ENCODE results near the gene TXNDC8.
"Not testable (repeated sequence)": the region's sequence is repeated elsewhere in the genome, so short reads cannot be mapped to it uniquely, and the experiment has no call there.

The TXNDC8 gene

GRCh38 chr9:110337727-110338126 is at the start of gene TXNDC8:
Gene TXNDC8 (minus strand): TSS chr9:110337863.
- no peak for DNase-seq (ENCODE audit: low spot score)

GRCh38 chr9:110383491-110383890 is 45.8 kb upstream of the TXNDC8 start:
- DNase-seq (ENCODE audit: low spot score): no peak

DNA sequence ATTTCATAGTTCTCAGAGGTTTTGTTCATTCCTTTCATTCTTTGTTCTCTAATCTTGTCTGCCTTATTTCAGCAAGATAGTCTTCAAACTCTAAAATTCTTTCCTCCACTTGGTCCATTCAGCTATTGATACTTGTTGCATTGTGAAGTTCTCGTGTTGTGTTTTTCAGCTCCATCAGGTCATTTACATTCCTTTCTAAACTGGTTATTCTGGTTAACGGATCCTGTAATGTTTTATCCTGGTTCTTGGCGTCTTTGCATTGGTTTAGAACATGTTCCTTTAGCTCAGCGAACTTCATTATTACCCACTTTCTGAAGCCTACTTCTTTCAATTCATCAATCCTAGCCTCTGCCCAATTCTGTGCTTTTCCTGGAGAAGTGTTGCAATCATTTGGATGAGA is 45.1 kb upstream of the TXNDC8 start:
- DNase-seq (ENCODE audit: low spot score): no peak

GRCh38 chr9:110371411-110372007 is 33.8 kb upstream of the TXNDC8 start:
- no peak for DNase-seq (ENCODE audit: low spot score)

DNA sequence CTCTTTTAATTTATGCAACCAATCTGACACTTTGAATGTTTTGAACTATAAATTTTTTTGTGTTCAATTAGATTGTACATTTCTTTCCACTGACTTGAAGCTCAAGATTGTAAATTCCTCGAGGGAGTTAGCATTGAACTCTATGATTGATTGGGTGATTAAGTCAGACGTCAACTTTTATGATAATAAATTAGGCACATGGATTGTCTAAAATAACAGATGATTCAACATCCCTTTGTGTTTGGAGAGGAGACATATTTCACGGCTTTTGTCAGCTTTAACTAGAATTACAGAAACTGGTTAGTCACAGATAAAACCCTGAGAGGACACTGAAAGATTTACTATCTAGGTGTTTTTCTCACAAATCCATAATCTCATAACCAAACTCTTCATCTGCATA is 32.7 kb upstream of the TXNDC8 start:
- peak; percentile 4 for DNase-seq (ENCODE audit: low spot score)

- no peak for DNase-seq (ENCODE audit: low spot score)
These were observed 26.8 kb upstream of the TXNDC8 start for GRCh38 chr9:110364451-110364850.

DNA sequence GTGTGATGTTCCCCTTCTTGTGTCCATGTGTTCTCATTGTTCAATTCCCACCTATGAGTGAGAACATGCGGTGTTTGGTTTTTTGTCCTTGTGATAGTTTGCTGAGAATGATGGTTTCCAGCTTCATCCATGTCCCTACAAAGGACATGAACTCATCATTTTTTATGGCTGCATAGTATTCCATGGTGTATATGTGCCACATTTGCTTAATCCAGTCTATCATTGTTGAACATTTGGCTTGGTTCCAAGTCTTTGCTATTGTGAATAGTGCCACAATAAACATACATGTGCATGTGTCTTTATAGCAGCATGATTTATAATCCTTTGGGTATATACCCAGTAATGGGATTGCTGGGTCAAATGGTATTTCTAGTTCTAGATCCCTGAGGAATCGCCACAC is 21.3 kb upstream of the TXNDC8 start:
- not testable (repeated sequence) for DNase-seq (ENCODE audit: low spot score)

- no peak for DNase-seq (ENCODE audit: low spot score)
These were observed 19.8 kb upstream of the TXNDC8 start for GRCh38 chr9:110357505-110357904.

- DNase-seq (ENCODE audit: low spot score): no peak
These were observed 19.2 kb upstream of the TXNDC8 start for GRCh38 chr9:110356639-110357395.

DNA sequence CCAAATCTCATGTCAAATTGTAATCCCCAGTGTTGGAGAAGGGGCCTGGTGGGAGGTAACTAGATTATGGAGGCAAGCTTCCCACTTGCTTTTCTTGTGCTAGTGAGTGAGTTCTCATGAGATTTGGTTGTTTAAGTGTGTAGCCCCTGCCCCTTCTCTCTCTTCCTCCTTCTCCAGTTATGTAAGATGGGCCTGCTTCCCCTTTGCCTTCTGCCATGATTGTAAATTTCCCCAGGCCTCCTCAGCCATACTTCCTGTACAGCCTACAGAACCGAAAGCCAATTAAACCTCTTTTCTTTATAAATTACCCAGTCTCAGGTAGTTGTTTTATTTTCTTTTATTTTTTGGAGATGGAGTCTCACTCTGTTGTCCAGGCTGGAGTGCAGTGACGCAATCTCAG is 18.2 kb upstream of the TXNDC8 start:
- no peak for DNase-seq (ENCODE audit: low spot score)

DNA sequence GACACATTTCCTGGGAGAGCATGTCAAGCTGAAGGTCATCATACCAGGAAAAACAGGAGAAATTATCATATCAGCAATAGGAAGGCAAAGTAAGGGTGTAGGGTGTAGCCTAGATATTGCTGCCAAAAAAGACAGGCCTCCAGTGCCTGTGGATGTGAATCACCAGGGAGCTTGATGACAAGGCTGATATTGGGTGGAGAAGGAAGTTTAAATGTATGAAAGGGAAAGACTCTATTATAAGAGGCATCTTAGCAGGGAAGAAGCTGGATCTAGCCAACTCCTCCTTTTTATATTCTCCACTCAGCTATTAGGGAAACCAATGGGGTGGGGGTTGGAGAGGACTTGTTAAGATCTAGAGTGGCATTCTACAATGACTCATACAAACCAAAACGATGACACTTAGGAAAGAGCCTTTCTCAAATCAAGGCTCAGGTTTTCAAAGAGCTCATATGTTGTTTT is 13.4 kb upstream of the TXNDC8 start:
- DNase-seq (ENCODE audit: low spot score): peak; percentile 37

DNA sequence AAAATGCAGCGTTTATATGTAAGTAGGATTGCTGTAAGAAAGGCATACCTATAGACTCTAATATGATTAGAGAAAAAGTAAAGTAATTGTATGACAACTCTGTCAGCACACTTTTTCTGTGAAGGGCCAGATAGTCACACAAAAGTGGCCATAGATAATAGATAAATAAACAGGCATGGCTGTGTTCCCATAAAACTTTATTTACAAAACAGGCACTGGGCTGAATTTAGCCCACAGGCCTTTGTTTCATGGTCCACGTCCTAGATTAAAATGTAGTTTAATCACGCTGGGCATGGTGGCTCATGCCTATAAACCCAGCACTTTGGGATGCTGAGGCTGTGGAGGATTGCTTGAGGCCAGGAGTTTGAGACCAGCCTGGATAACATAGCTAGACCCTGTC is 8.7 kb upstream of the TXNDC8 start:
- no peak for DNase-seq (ENCODE audit: low spot score)

GRCh38 chr9:110344821-110345220 is 7.2 kb upstream of the TXNDC8 start:
- no peak for DNase-seq (ENCODE audit: low spot score)

- no peak for DNase-seq (ENCODE audit: low spot score)
These were observed 5.9 kb upstream of the TXNDC8 start for GRCh38 chr9:110343551-110343950.

- DNase-seq (ENCODE audit: low spot score): no peak
These were observed 2.6 kb upstream of the TXNDC8 start for GRCh38 chr9:110340306-110340705.

GRCh38 chr9:110338143-110338542 is 480 bp upstream of the TXNDC8 start:
- DNase-seq (ENCODE audit: low spot score): no peak

DNA sequence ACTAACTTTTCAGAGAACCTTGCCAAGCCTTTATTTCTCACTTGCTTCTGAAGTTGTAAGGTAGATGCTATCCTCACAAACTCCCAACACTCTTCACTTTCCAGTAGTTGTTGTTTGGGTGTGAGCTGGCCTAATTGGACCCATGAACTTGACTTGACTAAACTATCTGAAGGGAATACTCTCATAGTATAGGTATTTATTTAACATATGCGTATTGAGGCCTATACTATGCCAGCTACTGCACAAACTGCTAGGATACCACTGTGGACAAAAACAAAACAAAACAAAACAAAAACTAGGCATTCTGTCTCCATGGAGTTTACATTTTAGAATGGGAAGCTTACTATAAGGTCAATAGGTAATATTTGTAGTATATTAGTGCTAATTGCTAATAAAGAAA is 1.3 kb downstream of the TXNDC8 start:
- no peak for DNase-seq (ENCODE audit: low spot score)

GRCh38 chr9:110334871-110335270 is 2.8 kb downstream of the TXNDC8 start:
- peak; percentile 29 for DNase-seq (ENCODE audit: low spot score)

DNA sequence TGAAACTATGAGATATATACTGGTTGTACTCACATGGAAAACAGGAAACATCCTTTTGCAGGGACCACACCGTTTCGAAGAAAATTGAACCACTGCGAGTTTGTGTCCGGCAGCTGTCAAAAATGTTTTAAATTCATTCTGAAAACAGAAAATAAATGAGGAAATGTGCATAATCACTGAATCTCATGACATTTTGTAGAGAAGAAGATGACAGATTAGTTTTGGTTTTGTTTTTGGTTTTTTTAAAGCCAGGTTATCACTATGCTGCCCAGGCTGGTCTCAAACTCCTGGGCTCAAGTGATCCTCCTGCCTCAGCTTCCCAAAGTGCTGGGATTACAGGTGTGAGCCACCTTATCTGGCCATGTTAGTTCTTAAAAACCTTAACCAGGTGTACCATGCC is 3.5 kb downstream of the TXNDC8 start:
- DNase-seq (ENCODE audit: low spot score): no peak

DNA sequence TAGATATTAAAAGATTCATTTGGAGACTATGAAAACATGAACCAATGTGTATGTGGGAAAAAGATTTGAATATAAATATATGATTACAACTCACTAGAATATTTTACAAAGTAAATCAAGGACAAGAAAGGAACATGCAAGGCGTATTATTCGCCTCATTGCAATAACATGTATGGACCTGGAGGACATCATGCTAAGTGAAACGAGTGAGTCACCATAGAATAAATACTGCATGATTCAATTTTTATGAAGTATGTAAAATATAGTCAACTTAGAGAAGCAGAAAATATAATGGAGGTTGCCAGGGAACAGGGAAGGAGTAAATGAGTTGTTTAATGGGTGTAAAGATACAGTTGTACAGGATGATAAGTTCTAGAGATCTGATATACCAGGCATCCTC is 4.9 kb downstream of the TXNDC8 start:
- DNase-seq (ENCODE audit: low spot score): no peak

GRCh38 chr9:110330484-110331105 is 7.1 kb downstream of the TXNDC8 start:
- DNase-seq (ENCODE audit: low spot score): no peak

GRCh38 chr9:110329639-110330230 is 7.9 kb downstream of the TXNDC8 start:
- no peak for DNase-seq (ENCODE audit: low spot score)

- DNase-seq (ENCODE audit: low spot score): no peak
These were observed 8.9 kb downstream of the TXNDC8 start for GRCh38 chr9:110328763-110329162.
